ENCODE measurements around the gene HTRA1.

The HTRA1 gene

GRCh38 chr10:122471531-122472177 lies 10.3 kb downstream of the HTRA1 start:
- H3K4me1 ChIP-seq, result peaks cover 31% of the 10 kb centered on the region
- H3K9ac ChIP-seq, result no peak overlapping the region
- no peak overlapping the region for H3K4me2 ChIP-seq

GRCh38 chr10:122473116-122473515 lies 11.8 kb downstream of the HTRA1 start:
- TF ChIP-seq Cebpa-rat (IDR thresholded peaks at IDR 0.05), result no peak
- H3K4me3 ChIP-seq, result no peak overlapping the region
- no peaks in the 10 kb centered on the region for H3K9me3 ChIP-seq
- no peaks in the 10 kb centered on the region for H4K20me1 ChIP-seq
- no peaks in the 10 kb centered on the region for H3K27me3 ChIP-seq
- peaks cover 32% of the 10 kb centered on the region for H3K4me1 ChIP-seq
- no peak overlapping the region for H3K4me2 ChIP-seq
- no peak overlapping the region for H3K27ac ChIP-seq
- no peaks in the 10 kb centered on the region for H3K36me3 ChIP-seq
- H3K9ac ChIP-seq, result no peak overlapping the region

More at GRCh38 chr10:122471531-122472177, 10.3 kb downstream of the HTRA1 start:
- no peak for TF ChIP-seq Cebpa-rat (IDR thresholded peaks at IDR 0.05)
- Histone ChIP-seq H3K27ac (no peak overlapping the region), H3K27me3 (no peaks in the 10 kb centered on the region), H3K9me3 (no peaks in the 10 kb centered on the region), H3K36me3 (no peaks in the 10 kb centered on the region), H3K4me3 (no peak overlapping the region), H4K20me1 (no peaks in the 10 kb centered on the region)

GRCh38 chr10:122474131-122474818 lies 12.9 kb downstream of the HTRA1 start:
- Histone ChIP-seq H3K4me3 (peak overlapping the region; percentile 34; the same call in 1 of the 2 replicates), H3K9ac (peak overlapping the region; percentile 57; the same call in 1 of the 2 replicates), H3K27me3 (no peaks in the 10 kb centered on the region), H3K4me2 (peak overlapping the region; percentile 82), H3K4me1 (peaks cover 32% of the 10 kb centered on the region), H4K20me1 (no peaks in the 10 kb centered on the region), H3K9me3 (no peaks in the 10 kb centered on the region), H3K36me3 (no peaks in the 10 kb centered on the region), H3K27ac (peak overlapping the region; percentile 72)
- TF ChIP-seq Cebpa-rat (IDR thresholded peaks at IDR 0.05), result no peak

- H3K36me3 ChIP-seq, result no peaks in the 10 kb centered on the region
- no peak for TF ChIP-seq Cebpa-rat (IDR thresholded peaks at IDR 0.05)
- H3K27me3 ChIP-seq, result no peaks in the 10 kb centered on the region
These were observed 13.7 kb downstream of the HTRA1 start for GRCh38 chr10:122475100-122475499.

GRCh38 chr10:122475591-122476332 lies 14.4 kb downstream of the HTRA1 start:
- Histone ChIP-seq H3K9me3 (no peaks in the 10 kb centered on the region), H4K20me1 (no peaks in the 10 kb centered on the region), H3K4me1 (peaks cover 32% of the 10 kb centered on the region), H3K4me3 (no peak overlapping the region), H3K27me3 (no peaks in the 10 kb centered on the region), H3K36me3 (no peaks in the 10 kb centered on the region), H3K27ac (no peak overlapping the region), H3K9ac (no peak overlapping the region), H3K4me2 (peak overlapping the region; percentile 82)
- TF ChIP-seq Cebpa-rat (IDR thresholded peaks at IDR 0.05), result no peak

More at GRCh38 chr10:122475100-122475499, 13.7 kb downstream of the HTRA1 start:
- peaks cover 32% of the 10 kb centered on the region for H3K4me1 ChIP-seq
- H3K4me3 ChIP-seq, result no peak overlapping the region
- no peaks in the 10 kb centered on the region for H4K20me1 ChIP-seq
- H3K9me3 ChIP-seq, result no peaks in the 10 kb centered on the region
- no peak overlapping the region for H3K9ac ChIP-seq
- peak overlapping the region; percentile 82 for H3K4me2 ChIP-seq
- peak overlapping the region; percentile 11; the same call in 1 of the 2 replicates for H3K27ac ChIP-seq

- TF ChIP-seq Cebpa-rat (IDR thresholded peaks at IDR 0.05), result no peak
- peak overlapping the region; percentile 82 for H3K4me2 ChIP-seq
- no peak overlapping the region for H3K27ac ChIP-seq
- peaks cover 32% of the 10 kb centered on the region for H3K4me1 ChIP-seq
- no peaks in the 10 kb centered on the region for H4K20me1 ChIP-seq
- no peak overlapping the region for H3K4me3 ChIP-seq
- no peaks in the 10 kb centered on the region for H3K36me3 ChIP-seq
- no peak overlapping the region for H3K9ac ChIP-seq
- H3K9me3 ChIP-seq, result peaks cover 1% of the 10 kb centered on the region
- no peaks in the 10 kb centered on the region for H3K27me3 ChIP-seq
These were observed 15.0 kb downstream of the HTRA1 start for GRCh38 chr10:122476333-122476695.

- TF ChIP-seq Cebpa-rat (IDR thresholded peaks at IDR 0.05), result no peak
These were observed 16.1 kb downstream of the HTRA1 start for GRCh38 chr10:122477436-122477835.

GRCh38 chr10:122478971-122479370 lies 17.6 kb downstream of the HTRA1 start:
- no peak for TF ChIP-seq Cebpa-rat (IDR thresholded peaks at IDR 0.05)
- no peaks in the 10 kb centered on the region for H3K36me3 ChIP-seq
- H3K4me3 ChIP-seq, result no peak overlapping the region
- no peaks in the 10 kb centered on the region for H4K20me1 ChIP-seq
- H3K27ac ChIP-seq, result no peak overlapping the region
- H3K27me3 ChIP-seq, result no peaks in the 10 kb centered on the region; the same call in 1 of the 2 replicates
- H3K9ac ChIP-seq, result no peak overlapping the region
- H3K9me3 ChIP-seq, result peaks cover 13% of the 10 kb centered on the region
- peaks cover 27% of the 10 kb centered on the region for H3K4me1 ChIP-seq
- no peak overlapping the region for H3K4me2 ChIP-seq

More at GRCh38 chr10:122477436-122477835, 16.1 kb downstream of the HTRA1 start:
- H4K20me1 ChIP-seq, result no peaks in the 10 kb centered on the region
- H3K9me3 ChIP-seq, result peaks cover 13% of the 10 kb centered on the region
- H3K27me3 ChIP-seq, result no peaks in the 10 kb centered on the region
- H3K4me1 ChIP-seq, result peaks cover 32% of the 10 kb centered on the region
- H3K36me3 ChIP-seq, result no peaks in the 10 kb centered on the region
- H3K9ac ChIP-seq, result no peak overlapping the region
- H3K4me2 ChIP-seq, result no peak overlapping the region
- H3K27ac ChIP-seq, result no peak overlapping the region
- H3K4me3 ChIP-seq, result no peak overlapping the region

- Histone ChIP-seq H3K4me1 (peaks cover 14% of the 10 kb centered on the region), H3K27me3 (no peaks in the 10 kb centered on the region; the same call in 1 of the 2 replicates), H3K36me3 (no peaks in the 10 kb centered on the region), H3K27ac (no peak overlapping the region), H3K4me2 (no peak overlapping the region), H3K9ac (no peak overlapping the region), H3K9me3 (peaks cover 13% of the 10 kb centered on the region), H4K20me1 (no peaks in the 10 kb centered on the region), H3K4me3 (no peak overlapping the region)
- TF ChIP-seq Cebpa-rat (IDR thresholded peaks at IDR 0.05), result no peak
These were observed 18.9 kb downstream of the HTRA1 start for GRCh38 chr10:122480146-122480833.
